Spleen (tissue), 11 donors: ENCODE data around the gene HPDL. TPM values are rescaled to one million over a fixed set of nuclear protein-coding genes. Genes with fewer than 3 reads are reported as not detected.

Source experiments
- DNase-seq: peaks from one replicate; pipeline ENCODE4 v3.0.0-alpha.2; 2020
- H3K27ac ChIP-seq, 8 donors: fragments of 200-600 bp; sonication (generic) in 7 of 8; 1 replicate in 4 of 8; 2 replicates in 4 of 8; pipeline versions ENCODE4 v1.5.0 to v1.8.0; 2016 to 2021; ENCODE audit warnings: inconsistent platforms in 4 of 8, mild to moderate bottlenecking in 4 of 8, moderate library complexity in 1 of 8
- H3K27me3 ChIP-seq, 7 donors: fragments of 200-600 bp; sonication (generic) in 6 of 7; replicated peaks in 1 of 7; 1 replicate in 4 of 7; 2 replicates in 3 of 7; pipeline versions ENCODE4 v1.5.0 to v1.8.0; 2016 to 2021; ENCODE audit warnings: inconsistent platforms in 3 of 7, mild to moderate bottlenecking in 1 of 7
- H3K36me3 ChIP-seq, 6 donors: fragments of 200-600 bp; sonication (generic) in 5 of 6; 1 replicate in 4 of 6; 2 replicates in 2 of 6; pipeline versions ENCODE4 v1.5.0 to v1.8.0; 2016 to 2021; ENCODE audit warnings: inconsistent platforms in 2 of 6
- H3K4me1 ChIP-seq, 6 donors: fragments of 200-600 bp; sonication (generic) in 5 of 6; 1 replicate in 3 of 6; 2 replicates in 3 of 6; pipeline versions ENCODE4 v1.5.0 to v1.8.0; 2016 to 2021; ENCODE audit warnings: inconsistent platforms in 3 of 6
- H3K4me3 ChIP-seq, 8 donors: fragments of 200-600 bp; sonication (generic) in 7 of 8; 1 replicate in 4 of 8; 2 replicates in 4 of 8; pipeline versions ENCODE4 v1.5.0 to v1.8.0; 2016 to 2021; ENCODE audit warnings: inconsistent platforms in 4 of 8, mild to moderate bottlenecking in 4 of 8, moderate library complexity in 2 of 8
- H3K9me3 ChIP-seq, 8 donors: fragments of 200-600 bp; sonication (generic) in 7 of 8; 1 replicate in 4 of 8; 2 replicates in 4 of 8; pipeline versions ENCODE4 v1.5.0 to v1.8.0; 2016 to 2021; ENCODE audit warnings: inconsistent platforms in 4 of 8
- POLR2A ChIP-seq, 3 donors: fragments of 450-650 bp; IDR thresholded peaks; one replicate each; pipeline ENCODE4 v1.5.1; 2017; ENCODE audit warnings: antibody characterized with exemption in 3 of 3, mild to moderate bottlenecking in 1 of 3
- POLR2AphosphoS5 ChIP-seq, 3 donors: sonication (generic); formaldehyde crosslinking; IDR thresholded peaks; one replicate each; pipeline ENCODE4 v1.5.1; 2017; ENCODE audit warnings: antibody characterized with exemption in 3 of 3
- WGBS, 5 donors: extraction: QIAGEN DNeasy Blood & Tissue Kit in 3 of 5; methylation state at CpG; one replicate each; pipeline versions ENCODE4 v1.1.5 to v1.1.7; 2013 to 2018; 5-methylcytosine and 5-hydroxymethylcytosine counted together
- intact Hi-C: fragments of 100-400 bp; cut with DNase I; formaldehyde crosslinking; loops from one replicate; pipeline ENCODE4 v1.15.0; 2023; ENCODE audit warnings: low total_unique reads
- polyA plus RNA-seq, 3 donors: library from polyadenylated mRNA; stranded (reverse); fragments of 200-250 nt; gene quantifications; one replicate each; pipeline ENCODE4 v1.2.1, GENCODE V29; 2013
- total RNA-seq, 7 donors: library from RNA; depleted of rRNA in 3 of 7; stranded (reverse); fragments of >200 nt in 3 of 7; fragmentation: NEBNext Ultra II Directional in 4 of 7; extraction: Animal tissue kit (Norgen Biotek cat#: 25700) in 4 of 7; gene quantifications; one replicate each; pipeline versions ENCODE4 v1.1.0 to v1.2.1, GENCODE V29; 2016 to 2021
- TF ChIP-seq, protein P1 (sequence below), 11 experiments: fragments of 200-600 bp in 7 of 11; fragments of 450-650 bp in 4 of 11; sonication (generic) in 4 of 11; IDR thresholded peaks in 8 of 11; conservative IDR thresholded peaks in 3 of 11; 1 replicate in 7 of 11; 2 replicates in 4 of 11; pipeline versions ENCODE4 v1.4.0 to v1.8.0; 2016 to 2021; ENCODE audit warnings: antibody characterized with exemption in 11 of 11, inconsistent platforms in 4 of 11, mild to moderate bottlenecking in 1 of 11
- donor health status: healthy with polysubstance abuse.
- donor health status: DM: no; HTN: no; CAD: no; lungs with moderate emphysema.
- donor health status: DM: no; HTN: no; CAD: no.
- donor health status: Bipolar disorder and iron deficiency.
- donor health status: healthy.
- donor health status: DM: no; HTN: no; CAD: no.
- donor health status: DM: yes; HTN: yes; CAD: no.

HPDL gene
- total and polyA plus RNA-seq, 10 donors: 0.73 to 4.6 (median 2.4) TPM

- no peaks in the 10 kb centered on the region for H3K4me1 ChIP-seq
- H3K4me3 ChIP-seq: no peak overlapping the region
- H3K9me3 ChIP-seq: no peaks in the 10 kb centered on the region
- H3K27me3 ChIP-seq: no peaks in the 10 kb centered on the region
- H3K36me3 ChIP-seq: no peaks in the 10 kb centered on the region
- H3K27ac ChIP-seq: no peak overlapping the region
- no peak for DNase-seq
- 75 to 89% (median 84%) methylated on average over 2 of the region's 2 CpGs for WGBS, 5 donors
- intact Hi-C loops: no loop called here
- TF ChIP-seq, protein P1, sequence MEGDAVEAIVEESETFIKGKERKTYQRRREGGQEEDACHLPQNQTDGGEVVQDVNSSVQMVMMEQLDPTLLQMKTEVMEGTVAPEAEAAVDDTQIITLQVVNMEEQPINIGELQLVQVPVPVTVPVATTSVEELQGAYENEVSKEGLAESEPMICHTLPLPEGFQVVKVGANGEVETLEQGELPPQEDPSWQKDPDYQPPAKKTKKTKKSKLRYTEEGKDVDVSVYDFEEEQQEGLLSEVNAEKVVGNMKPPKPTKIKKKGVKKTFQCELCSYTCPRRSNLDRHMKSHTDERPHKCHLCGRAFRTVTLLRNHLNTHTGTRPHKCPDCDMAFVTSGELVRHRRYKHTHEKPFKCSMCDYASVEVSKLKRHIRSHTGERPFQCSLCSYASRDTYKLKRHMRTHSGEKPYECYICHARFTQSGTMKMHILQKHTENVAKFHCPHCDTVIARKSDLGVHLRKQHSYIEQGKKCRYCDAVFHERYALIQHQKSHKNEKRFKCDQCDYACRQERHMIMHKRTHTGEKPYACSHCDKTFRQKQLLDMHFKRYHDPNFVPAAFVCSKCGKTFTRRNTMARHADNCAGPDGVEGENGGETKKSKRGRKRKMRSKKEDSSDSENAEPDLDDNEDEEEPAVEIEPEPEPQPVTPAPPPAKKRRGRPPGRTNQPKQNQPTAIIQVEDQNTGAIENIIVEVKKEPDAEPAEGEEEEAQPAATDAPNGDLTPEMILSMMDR (IDR thresholded peaks at IDR 0.05 in 8 of 11, conservative IDR thresholded peaks at IDR 0.05 in 3 of 11): no peak
- no peak for TF ChIP-seq POLR2A (IDR thresholded peaks at IDR 0.05)
- no peak for TF ChIP-seq POLR2AphosphoS5 (IDR thresholded peaks at IDR 0.05)
Measured at GRCh38 chr1:45291716-45292115, 35.0 kb upstream of the HPDL start.

- Histone ChIP-seq H3K36me3 (no peaks in the 10 kb centered on the region), H3K27me3 (no peaks in the 10 kb centered on the region), H3K9me3 (no peaks in the 10 kb centered on the region), H3K4me3 (no peak overlapping the region), H3K27ac (no peak overlapping the region), H3K4me1 (peaks cover 0 to 12% (median 4%) of the 10 kb centered on the region in 6 donors)
- TF ChIP-seq, protein P1 (IDR thresholded peaks at IDR 0.05 in 8 of 11, conservative IDR thresholded peaks at IDR 0.05 in 3 of 11): no peak
- TF ChIP-seq POLR2AphosphoS5 (IDR thresholded peaks at IDR 0.05): no peak
- TF ChIP-seq POLR2A (IDR thresholded peaks at IDR 0.05): no peak
- WGBS, 5 donors: 78 to 88% (median 84%) methylated on average over 8 of the region's 8 CpGs
- DNase-seq: no peak
- intact Hi-C loops: no loop called here
Measured at GRCh38 chr1:45297666-45298356, 28.9 kb upstream of the HPDL start.

- Histone ChIP-seq H3K27me3 (no peaks in the 10 kb centered on the region), H3K9me3 (no peaks in the 10 kb centered on the region), H3K4me3 (no peak overlapping the region), H3K36me3 (no peaks in the 10 kb centered on the region), H3K4me1 (peaks cover 0 to 20% (median 11%) of the 10 kb centered on the region in 6 donors), H3K27ac (no peak overlapping the region)
- DNase-seq: no peak
- 56 to 71% (median 61%) methylated on average over 1 of the region's 1 CpG for WGBS, 5 donors
- TF ChIP-seq POLR2A (IDR thresholded peaks at IDR 0.05): no peak
- TF ChIP-seq POLR2AphosphoS5 (IDR thresholded peaks at IDR 0.05): no peak
- TF ChIP-seq, protein P1 (IDR thresholded peaks at IDR 0.05 in 8 of 11, conservative IDR thresholded peaks at IDR 0.05 in 3 of 11): no peak
- intact Hi-C loops: no loop called here
Measured at GRCh38 chr1:45299296-45299695, 27.4 kb upstream of the HPDL start.

- Histone ChIP-seq H3K4me3 (no peak overlapping the region), H3K4me1 (peaks cover 8 to 28% (median 19%) of the 10 kb centered on the region in 6 donors), H3K36me3 (no peaks in the 10 kb centered on the region), H3K27ac (no peak overlapping the region), H3K27me3 (no peaks in the 10 kb centered on the region), H3K9me3 (no peaks in the 10 kb centered on the region)
- no peak for TF ChIP-seq POLR2AphosphoS5 (IDR thresholded peaks at IDR 0.05)
- TF ChIP-seq, protein P1 (IDR thresholded peaks at IDR 0.05 in 8 of 11, conservative IDR thresholded peaks at IDR 0.05 in 3 of 11): peak; percentile 55 to 81 (median 74)
- DNase-seq: no peak
- 13 to 16% (median 16%) methylated on average over 4 of the region's 4 CpGs for WGBS, 5 donors
- intact Hi-C loops: loop anchor here (2.0 to 5.0 kb wide), 2 partner anchors 192 to 283 kb away; partner anchors contain the start of gene TESK2
Measured at GRCh38 chr1:45299981-45300668, 26.6 kb upstream of the HPDL start.
